HepG2 (cell line): ENCODE results near the gene FGD2. TPM values are rescaled to one million over a fixed set of nuclear protein-coding genes. Genes with fewer than 3 reads are reported as not detected.

Experiments
- CCAR2 ChIP-seq: fragments of 200-400 bp; formaldehyde crosslinking; optimal IDR thresholded peaks from 2 replicates; pipeline ENCODE3; 2018; ENCODE audit warnings: low read depth, mild to moderate bottlenecking, low read length, moderate library complexity
- FOXC1 ChIP-seq: sonication (generic); formaldehyde crosslinking; IDR thresholded peaks from 2 replicates; pipeline ENCODE4 v1.8.0; 2022; ENCODE audit warnings: mild to moderate bottlenecking, missing genetic modification reagents, borderline replicate concordance
- MYNN ChIP-seq: sonication (generic); formaldehyde crosslinking; IDR thresholded peaks from 2 replicates; pipeline ENCODE4 v1.4.0; 2020; ENCODE audit warnings: mild to moderate bottlenecking, low read depth, missing genetic modification reagents
- PRDM15 ChIP-seq: sonication (generic); formaldehyde crosslinking; IDR thresholded peaks from 2 replicates; pipeline ENCODE4 v1.4.0; 2020; ENCODE audit warnings: missing genetic modification reagents
- RFX5 ChIP-seq: IDR thresholded peaks from 2 replicates; pipeline ENCODE4 v1.6.1; 2011; ENCODE audit warnings: low read depth, low read length, improper control_type of control experiment
- SNAI1 ChIP-seq: sonication (generic); formaldehyde crosslinking; IDR thresholded peaks from 2 replicates; pipeline ENCODE4 v1.5.0; 2020; ENCODE audit warnings: mild to moderate bottlenecking, missing genetic modification reagents, borderline replicate concordance
- THAP9 ChIP-seq: sonication (generic); formaldehyde crosslinking; IDR thresholded peaks from 2 replicates; pipeline ENCODE4; 2020; ENCODE audit warnings: missing genetic modification reagents, mild to moderate bottlenecking, borderline replicate concordance
- YEATS2 ChIP-seq: sonication (generic); formaldehyde crosslinking; IDR thresholded peaks from 2 replicates; pipeline ENCODE4 v1.4.0; 2020; ENCODE audit warnings: missing genetic modification reagents, borderline replicate concordance
- ZFP41 ChIP-seq: sonication (generic); formaldehyde crosslinking; IDR thresholded peaks from 2 replicates; pipeline ENCODE4 v1.4.0; 2020; ENCODE audit warnings: mild to moderate bottlenecking, missing genetic modification reagents, borderline replicate concordance
- ZNF335 ChIP-seq: sonication (generic); formaldehyde crosslinking; IDR thresholded peaks from 2 replicates; pipeline ENCODE4 v1.4.0; 2020; ENCODE audit warnings: missing genetic modification reagents
- ZNF33B ChIP-seq: sonication (generic); formaldehyde crosslinking; IDR thresholded peaks from 2 replicates; pipeline ENCODE4 v1.5.1; 2020; ENCODE audit warnings: mild to moderate bottlenecking, missing genetic modification reagents
- ZNF367 ChIP-seq: sonication (generic); formaldehyde crosslinking; IDR thresholded peaks from 2 replicates; pipeline ENCODE4 v1.4.0; 2020; ENCODE audit warnings: missing genetic modification reagents, borderline replicate concordance
- ZNF770 ChIP-seq: sonication (generic); formaldehyde crosslinking; IDR thresholded peaks from 2 replicates; pipeline ENCODE4 v1.5.0; 2020; ENCODE audit warnings: mild to moderate bottlenecking, missing genetic modification reagents
- ZNF788 ChIP-seq: sonication (generic); formaldehyde crosslinking; IDR thresholded peaks from 2 replicates; pipeline ENCODE4 v1.5.0; 2020; ENCODE audit warnings: mild to moderate bottlenecking, missing genetic modification reagents, borderline replicate concordance
- ZNF792 ChIP-seq: IDR thresholded peaks from 2 replicates; pipeline ENCODE4 v1.6.1; 2016
- polyA plus RNA-seq, 8 experiments: library from polyadenylated mRNA; depleted of rRNA in 3 of 8; stranded (reverse) in 7 of 8; unstranded in 1 of 8; fragments of >200 nt; fragmentation: Illumina TruSeq in 4 of 8; extraction: Trizol in 4 of 8; gene quantifications; 2 replicates each; pipeline versions ENCODE4 v1.2.1 to v1.2.3, GENCODE V29; 2011 to 2016; ENCODE audit warnings: low read depth in 4 of 8, missing spikeins in 1 of 8, mixed read lengths in 1 of 8; ENCODE audit not compliant: insufficient read depth in 1 of 8
- total RNA-seq, 5 experiments: library from RNA; depleted of rRNA; stranded (reverse); fragments of >200 nt; fragmentation: Illumina TruSeq; extraction: Trizol; gene quantifications; 2 replicates each; pipeline ENCODE4 v1.2.3, GENCODE V29; 2016; ENCODE audit warnings: low read depth in 1 of 5

Gene FGD2
- total and polyA plus RNA-seq, 2 of the 13 experiments (the other 11 are each of a cell fraction or from before 2014, with no cell fraction given) = not detected

- TF ChIP-seq SNAI1 (CRISPR knock-in tag) (no peak; the same call in 1 of the 2 replicates), ZNF770 (CRISPR knock-in tag) (no peak), RFX5 (no peak), MYNN (CRISPR knock-in tag) (no peak), PRDM15 (CRISPR knock-in tag) (no peak), FOXC1 (CRISPR knock-in tag) (no peak), THAP9 (no peak), ZNF788 (CRISPR knock-in tag) (no peak), ZNF335 (CRISPR knock-in tag) (no peak), ZNF367 (CRISPR knock-in tag) (no peak), ZNF33B (no peak), YEATS2 (CRISPR knock-in tag) (no peak), ZFP41 (no peak), CCAR2 (no peak), ZNF792 (CRISPR knock-in tag) (no peak)
Measured at GRCh38 chr6:36985417-36985807, 20.0 kb upstream of the FGD2 start (continued).
